Transverse colon (tissue), 4 donors: ENCODE measurements around the gene XAGE2. TPM values are rescaled to one million over a fixed set of nuclear protein-coding genes. Genes with fewer than 3 reads are reported as not detected.
"Not testable (repeated sequence)": the region's sequence is repeated elsewhere in the genome, so short reads cannot be mapped to it uniquely, and the experiment has no call there.

Source experiments
- DNase-seq: peaks from one replicate; pipeline ENCODE4 v3.0.0-alpha.2; 2019
- H3K27ac ChIP-seq, 4 donors: fragments of 200-600 bp; sonication (generic); 2 replicates each; pipeline ENCODE4 v1.5.1; 2016 to 2018; ENCODE audit warnings: inconsistent platforms in 4 of 4
- H3K27me3 ChIP-seq: fragments of 200-600 bp; sonication (generic); 2 replicates; pipeline ENCODE4 v1.5.1; 2017; ENCODE audit warnings: inconsistent platforms
- H3K36me3 ChIP-seq, 4 donors: fragments of 200-600 bp; sonication (generic); 2 replicates each; pipeline ENCODE4 v1.5.1; 2017 to 2019; ENCODE audit warnings: inconsistent platforms in 4 of 4
- H3K4me1 ChIP-seq, 4 donors: fragments of 200-600 bp; sonication (generic); 2 replicates each; pipeline ENCODE4 v1.5.1; 2017 to 2020; ENCODE audit warnings: inconsistent platforms in 4 of 4
- H3K4me3 ChIP-seq, 4 donors: fragments of 200-600 bp; sonication (generic); 1 replicate in 1 of 4; 2 replicates in 3 of 4; pipeline versions ENCODE4 v1.5.1 to v1.6.1; 2017 to 2019; ENCODE audit warnings: inconsistent platforms in 4 of 4
- H3K9me3 ChIP-seq, 2 donors: fragments of 200-600 bp; sonication (generic); 2 replicates each; pipeline ENCODE4 v1.5.1; 2017 to 2019; ENCODE audit warnings: inconsistent platforms in 2 of 2
- EP300 ChIP-seq: sonication (generic); formaldehyde crosslinking; IDR thresholded peaks from one replicate; pipeline ENCODE4 v1.6.1; 2017; ENCODE audit warnings: antibody characterized with exemption, low read depth
- POLR2A ChIP-seq: fragments of 450-650 bp; IDR thresholded peaks from one replicate; pipeline ENCODE4 v1.6.1; 2016; ENCODE audit warnings: antibody characterized with exemption, mild to moderate bottlenecking, moderate library complexity
- POLR2AphosphoS5 ChIP-seq, 3 donors: sonication (generic); formaldehyde crosslinking; IDR thresholded peaks; one replicate each; pipeline ENCODE4 v1.6.1; 2016; ENCODE audit warnings: antibody characterized with exemption in 3 of 3
- WGBS, 2 donors: methylation state at CpG; one replicate each; pipeline ENCODE4 v1.1.5; 2018; ENCODE audit warnings: low coverage in 1 of 2; 5-methylcytosine and 5-hydroxymethylcytosine counted together
- in situ Hi-C, 4 donors: fragments of 200-750 bp; cut with MboI; loops; one replicate each; pipeline versions ENCODE4 v1.15.0 to v1.15.1; 2017; ENCODE audit warnings: low sequenced_read_pairs in 3 of 4, low pct_ligation_motif_present in 1 of 4, low pct_unique_long_range_greater_than_20kb in 1 of 4
- intact Hi-C: fragments of 100-400 bp; cut with DNase I; formaldehyde crosslinking; loops from one replicate; pipeline ENCODE4 v1.15.1; 2023; ENCODE audit warnings: low total_unique reads
- total RNA-seq, 4 donors: library from RNA; depleted of rRNA; stranded (reverse); fragments of >200 nt; gene quantifications; one replicate each; pipeline ENCODE4 v1.1.0, GENCODE V29; 2016
- TF ChIP-seq, protein P1 (sequence below), 5 experiments: fragments of 200-600 bp in 3 of 5; fragments of 450-650 bp in 2 of 5; sonication (generic) in 3 of 5; IDR thresholded peaks; 1 replicate in 2 of 5; 2 replicates in 3 of 5; pipeline ENCODE4 v1.5.1; 2016 to 2017; ENCODE audit warnings: antibody characterized with exemption in 5 of 5, inconsistent platforms in 3 of 5, mild to moderate bottlenecking in 2 of 5, moderate library complexity in 1 of 5

The XAGE2 gene
- total RNA-seq, 4 donors from 2014 or later: not detected

DNA sequence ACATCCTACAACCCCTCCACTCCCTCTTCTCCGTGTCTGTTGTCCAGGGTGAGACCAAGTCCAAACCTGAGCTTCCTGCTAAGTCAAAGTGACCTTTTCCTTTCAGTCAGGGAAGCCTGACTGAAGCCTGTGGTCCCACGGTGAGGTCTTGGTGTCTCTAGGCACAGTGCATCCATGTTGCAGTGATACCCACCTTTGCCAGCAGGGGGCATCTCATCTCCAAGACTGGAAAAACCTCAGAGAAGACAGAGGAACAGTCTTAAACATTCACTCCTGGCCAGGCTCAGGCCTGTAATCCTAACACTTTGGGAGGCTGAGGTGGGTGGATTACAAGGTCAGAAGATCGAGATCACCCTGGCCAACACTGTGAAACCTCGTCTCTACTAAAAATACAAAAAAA, 23.4 kb upstream of the XAGE2 start:
- H3K36me3 ChIP-seq, H3K27ac ChIP-seq, H3K4me1 ChIP-seq, intact Hi-C loops, H3K9me3 ChIP-seq, H3K4me3 ChIP-seq, H3K27me3 ChIP-seq: not testable (repeated sequence)
- TF ChIP-seq, protein P1, sequence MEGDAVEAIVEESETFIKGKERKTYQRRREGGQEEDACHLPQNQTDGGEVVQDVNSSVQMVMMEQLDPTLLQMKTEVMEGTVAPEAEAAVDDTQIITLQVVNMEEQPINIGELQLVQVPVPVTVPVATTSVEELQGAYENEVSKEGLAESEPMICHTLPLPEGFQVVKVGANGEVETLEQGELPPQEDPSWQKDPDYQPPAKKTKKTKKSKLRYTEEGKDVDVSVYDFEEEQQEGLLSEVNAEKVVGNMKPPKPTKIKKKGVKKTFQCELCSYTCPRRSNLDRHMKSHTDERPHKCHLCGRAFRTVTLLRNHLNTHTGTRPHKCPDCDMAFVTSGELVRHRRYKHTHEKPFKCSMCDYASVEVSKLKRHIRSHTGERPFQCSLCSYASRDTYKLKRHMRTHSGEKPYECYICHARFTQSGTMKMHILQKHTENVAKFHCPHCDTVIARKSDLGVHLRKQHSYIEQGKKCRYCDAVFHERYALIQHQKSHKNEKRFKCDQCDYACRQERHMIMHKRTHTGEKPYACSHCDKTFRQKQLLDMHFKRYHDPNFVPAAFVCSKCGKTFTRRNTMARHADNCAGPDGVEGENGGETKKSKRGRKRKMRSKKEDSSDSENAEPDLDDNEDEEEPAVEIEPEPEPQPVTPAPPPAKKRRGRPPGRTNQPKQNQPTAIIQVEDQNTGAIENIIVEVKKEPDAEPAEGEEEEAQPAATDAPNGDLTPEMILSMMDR (IDR thresholded peaks at IDR 0.05): peak in 4 of 5 experiments; percentile 35 to 41 (median 38)
- in situ Hi-C loops: loop anchor here in 1 of 4 donors (25.0 kb wide), 1 partner anchor 108 kb away; no protein-coding TSS in a partner anchor
- peak; percentile 59 for DNase-seq
- WGBS, 2 donors: 14% methylated on average over 4 of the region's 4 CpGs; no CpG with 5 or more reads in 1 of the 2 donors

DNA sequence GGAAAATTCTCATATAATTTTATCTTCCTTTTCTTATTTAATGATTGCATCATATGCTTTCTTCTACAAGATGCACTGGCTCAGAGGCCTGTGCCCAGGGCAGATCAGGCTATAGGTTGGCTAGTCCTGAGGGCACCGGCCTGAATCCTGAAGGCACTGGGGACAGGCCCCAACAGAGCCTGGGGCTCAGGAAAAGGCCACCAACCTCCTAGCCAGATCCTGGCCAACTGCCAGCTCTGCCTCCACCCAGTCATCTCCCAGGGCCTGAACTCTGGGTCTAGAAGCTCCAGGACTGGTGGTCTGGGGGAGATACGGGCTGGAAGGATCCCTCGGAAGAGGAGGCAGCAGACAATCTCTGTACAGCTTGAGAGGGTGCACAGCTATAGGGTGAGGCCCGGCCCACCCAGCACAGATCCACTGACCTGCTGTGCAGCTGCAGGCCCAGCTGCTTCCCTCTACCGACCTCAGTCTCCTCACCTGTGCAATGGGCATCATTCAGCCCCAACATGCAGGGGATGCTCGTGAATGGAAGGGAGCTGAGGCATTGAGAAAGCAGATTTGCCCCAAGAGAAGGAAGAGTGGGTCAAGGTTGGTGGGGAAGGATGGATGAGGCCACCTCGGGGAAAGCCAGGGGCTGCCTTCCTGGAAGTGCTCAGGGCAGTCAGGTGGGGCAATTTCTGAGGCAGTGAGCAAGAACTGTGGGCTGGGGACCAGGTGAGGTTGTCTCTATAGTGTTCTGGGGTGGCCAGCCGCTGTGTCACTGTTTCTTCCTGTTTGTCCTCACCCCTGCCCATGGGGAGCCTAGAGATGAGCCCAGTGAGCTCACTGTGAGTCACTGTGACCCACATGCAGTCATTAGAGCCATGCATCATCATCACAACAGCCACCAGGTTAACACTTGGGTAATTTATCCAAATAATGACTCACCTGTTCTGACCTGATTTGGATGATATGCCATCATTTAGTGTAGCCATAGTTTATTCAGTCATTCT, 22.4 kb upstream of the XAGE2 start:
- no peak for DNase-seq
- Histone ChIP-seq H3K9me3 (no peaks in the 10 kb centered on the region), H3K36me3 (no peaks in the 10 kb centered on the region), H3K4me3 (no peak overlapping the region), H3K4me1 (no peaks in the 10 kb centered on the region), H3K27me3 (no peaks in the 10 kb centered on the region), H3K27ac (no peak overlapping the region)
- TF ChIP-seq POLR2AphosphoS5 (IDR thresholded peaks at IDR 0.05) (no peak), POLR2A (no peak), EP300 (no peak)
- TF ChIP-seq, protein P1 (IDR thresholded peaks at IDR 0.05): no peak
- intact Hi-C loops: no loop called here
- in situ Hi-C loops: loop anchor here in 1 of 4 donors (25.0 kb wide), 1 partner anchor 109 kb away; no protein-coding TSS in a partner anchor
- 66% methylated on average over 8 of the region's 8 CpGs; no CpG with 5 or more reads in 1 of the 2 donors for WGBS, 2 donors

DNA sequence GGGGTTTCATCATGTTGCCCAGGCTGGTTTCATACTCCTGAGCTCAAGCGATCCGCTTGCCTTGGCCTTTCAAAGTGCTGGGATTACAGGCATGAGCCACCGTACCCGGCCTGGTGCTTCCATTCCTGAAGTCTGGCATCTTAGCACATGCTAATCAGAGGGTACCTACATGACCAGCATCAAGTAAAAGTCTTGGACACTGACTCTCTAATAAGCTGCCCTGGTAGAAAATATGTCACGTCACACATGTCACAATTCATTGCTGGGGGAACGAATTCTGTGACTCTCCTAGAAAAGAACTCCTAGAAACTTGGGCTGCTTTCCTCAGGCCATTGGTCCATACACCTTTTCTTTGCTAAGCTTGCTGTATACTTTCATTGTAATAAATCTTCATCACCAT, 19.1 kb upstream of the XAGE2 start:
- H3K4me1 ChIP-seq: no peaks in the 10 kb centered on the region
- no peaks in the 10 kb centered on the region for H3K9me3 ChIP-seq
- H3K36me3 ChIP-seq: no peaks in the 10 kb centered on the region
- no peak for DNase-seq
- in situ Hi-C loops: loop anchor here in 1 of 4 donors (25.0 kb wide), 1 partner anchor 112 kb away; no protein-coding TSS in a partner anchor
- no peaks in the 10 kb centered on the region for H3K27me3 ChIP-seq
- intact Hi-C loops: no loop called here
- 83% methylated on average over 6 of the region's 6 CpGs; no CpG with 5 or more reads in 1 of the 2 donors for WGBS, 2 donors
- no peak overlapping the region for H3K4me3 ChIP-seq
- no peak for TF ChIP-seq POLR2A
- no peak for TF ChIP-seq EP300
- TF ChIP-seq POLR2AphosphoS5 (IDR thresholded peaks at IDR 0.05): no peak
- TF ChIP-seq, protein P1 (IDR thresholded peaks at IDR 0.05): no peak
- no peak overlapping the region for H3K27ac ChIP-seq

DNA sequence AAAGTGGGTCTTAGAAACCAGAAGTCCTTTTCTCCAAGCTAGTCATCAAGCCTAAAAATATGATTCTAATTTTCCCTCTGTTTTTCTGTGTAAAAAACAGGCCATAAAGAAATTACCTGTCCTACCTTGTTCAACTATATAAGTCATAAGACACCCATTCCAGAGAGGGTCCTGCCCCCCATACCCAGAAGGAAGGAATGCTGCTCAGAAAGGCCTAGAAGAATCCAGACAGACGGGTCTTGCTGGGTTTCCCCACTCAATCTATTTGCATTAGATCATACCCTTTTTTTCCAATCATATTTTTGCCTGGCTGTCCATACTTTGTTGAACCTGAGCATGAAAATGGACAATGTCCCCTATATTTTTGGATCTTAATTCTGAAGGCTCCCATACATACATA, 16.3 kb upstream of the XAGE2 start:
- WGBS, 2 donors: 43% methylated on average over 1 of the region's 1 CpG; no CpG with 5 or more reads in 1 of the 2 donors
- Histone ChIP-seq H3K9me3 (no peaks in the 10 kb centered on the region), H3K27me3 (no peaks in the 10 kb centered on the region), H3K27ac (no peak overlapping the region), H3K36me3 (no peaks in the 10 kb centered on the region), H3K4me3 (no peak overlapping the region), H3K4me1 (no peaks in the 10 kb centered on the region)
- intact Hi-C loops: no loop called here
- in situ Hi-C loops: no loop called here
- no peak for TF ChIP-seq POLR2AphosphoS5 (IDR thresholded peaks at IDR 0.05)
- no peak for TF ChIP-seq EP300
- TF ChIP-seq POLR2A: no peak
- TF ChIP-seq, protein P1 (IDR thresholded peaks at IDR 0.05): no peak
- no peak for DNase-seq
